ENCODE measurements around the gene HTT-AS. TPM values are rescaled to one million over a fixed set of nuclear protein-coding genes. Genes with fewer than 3 reads are reported as not detected.

Gene HTT-AS
- total and polyA plus RNA-seq, 2 of the 13 experiments (the other 11 are each of a cell fraction or from before 2014, with no cell fraction given) = not detected

DNA sequence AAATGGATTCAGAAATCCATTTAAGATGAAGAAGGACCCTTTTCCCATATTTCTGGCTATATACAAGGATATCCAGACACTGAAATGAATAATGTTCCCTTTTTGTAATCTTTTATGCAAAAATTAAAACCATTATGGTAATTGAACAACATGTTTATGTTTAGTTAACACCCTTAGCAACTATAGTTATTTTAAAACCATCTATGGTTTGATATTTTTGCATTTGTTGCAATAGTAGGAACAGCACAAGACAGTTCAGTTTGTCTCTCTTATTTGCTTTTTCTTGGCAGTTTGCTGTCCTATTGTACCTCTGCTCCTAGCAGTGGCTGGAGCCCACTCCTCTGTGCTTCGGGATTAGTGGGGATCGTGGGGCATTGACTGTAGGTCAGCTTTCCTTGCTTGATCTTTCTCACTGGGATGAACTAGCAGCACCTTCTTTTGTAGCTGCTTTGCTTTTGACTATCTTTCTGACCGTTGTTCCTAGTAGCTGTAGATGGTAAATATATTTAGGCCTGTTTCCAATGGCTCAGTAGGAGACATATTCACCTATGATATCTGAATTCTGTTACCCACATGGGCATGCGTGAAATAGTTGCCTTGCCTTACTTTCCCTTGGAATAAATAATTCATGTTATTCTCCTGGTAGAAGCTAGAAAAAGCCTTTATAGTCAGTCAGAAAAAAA lies 12.9 kb upstream of the HTT-AS start:
- Histone ChIP-seq H3K4me2 (ENCODE audit: low read depth, low read length) (no peak overlapping the region), H3K27ac (ENCODE audit: extremely low read length, insufficient read depth, low read length) (no peak overlapping the region), H4K20me1 (ENCODE audit: insufficient read depth, low read length) (peaks cover 3% of the 10 kb centered on the region; the same call in 1 of the 2 replicates), H3K4me1 (ENCODE audit: insufficient read depth, low read length) (peaks cover 23% of the 10 kb centered on the region), H3K9me3 (ENCODE audit: low read length) (no peaks in the 10 kb centered on the region), H2AFZ (ENCODE audit: low read length) (no peak overlapping the region), H3K9ac (ENCODE audit: insufficient read depth, low read depth, low read length) (no peak overlapping the region), H3K27me3 (ENCODE audit: control insufficient read depth in 1 of 2, insufficient read depth in 2 of 2, low read length in 2 of 2) (no peaks in the 10 kb centered on the region), H3K36me3 (replicated peaks in 1 of 2; ENCODE audit: control insufficient read depth in 1 of 2, insufficient read depth in 2 of 2, low read length in 2 of 2) (peaks cover 4 to 18% of the 10 kb centered on the region in 2 experiments; a peak in 4 of 5 replicates), H3K79me2 (ENCODE audit: insufficient read depth, low read length) (peaks cover 28% of the 10 kb centered on the region), H3K4me3 (replicated peaks in 1 of 3; ENCODE audit: insufficient read depth in 1 of 3, low read depth in 2 of 3, low read length in 3 of 3) (no peak overlapping the region)
- WGBS (ENCODE audit: low lambda C conversion rate) = 87% methylated on average over 4 of the region's 4 CpGs
- BruUV-seq (replicated peaks) = no TSS peak
- ChIA-PET POLR2A (no interaction called here), CTCF (ENCODE audit: low intra/inter-chr PET ratio, low total read pairs) (no interaction called here)
- DNase-seq (ENCODE audit: low spot score) = no peak
- no peak for FAIRE-seq
- intact Hi-C loops (cut with micrococcal nuclease; ENCODE audit: unreplicated experiment) (no loop called here), in situ Hi-C loops (cut with HindIII; ENCODE audit: extremely low pct_ligation_motif_present, low pct_unique_long_range_greater_than_20kb) (no loop called here)
- no peak for ATAC-seq
- TF ChIP-seq MXI1 (IDR thresholded peaks at IDR 0.05; ENCODE audit: borderline replicate concordance, low read depth, low read length) (no peak), ATF1 (CRISPR knock-in tag; IDR thresholded peaks at IDR 0.05) (no peak), GATA4 (IDR thresholded peaks at IDR 0.05; ENCODE audit: borderline replicate concordance, low read depth) (no peak), TBP (CRISPR knock-in tag; IDR thresholded peaks at IDR 0.05) (no peak), POLR2AphosphoS2 (IDR thresholded peaks at IDR 0.05; ENCODE audit: low read depth, low read length) (no peak), ZNF556 (CRISPR knock-in tag; IDR thresholded peaks at IDR 0.05; ENCODE audit: borderline replicate concordance) (no peak)
- TF ChIP-seq, protein P1, sequence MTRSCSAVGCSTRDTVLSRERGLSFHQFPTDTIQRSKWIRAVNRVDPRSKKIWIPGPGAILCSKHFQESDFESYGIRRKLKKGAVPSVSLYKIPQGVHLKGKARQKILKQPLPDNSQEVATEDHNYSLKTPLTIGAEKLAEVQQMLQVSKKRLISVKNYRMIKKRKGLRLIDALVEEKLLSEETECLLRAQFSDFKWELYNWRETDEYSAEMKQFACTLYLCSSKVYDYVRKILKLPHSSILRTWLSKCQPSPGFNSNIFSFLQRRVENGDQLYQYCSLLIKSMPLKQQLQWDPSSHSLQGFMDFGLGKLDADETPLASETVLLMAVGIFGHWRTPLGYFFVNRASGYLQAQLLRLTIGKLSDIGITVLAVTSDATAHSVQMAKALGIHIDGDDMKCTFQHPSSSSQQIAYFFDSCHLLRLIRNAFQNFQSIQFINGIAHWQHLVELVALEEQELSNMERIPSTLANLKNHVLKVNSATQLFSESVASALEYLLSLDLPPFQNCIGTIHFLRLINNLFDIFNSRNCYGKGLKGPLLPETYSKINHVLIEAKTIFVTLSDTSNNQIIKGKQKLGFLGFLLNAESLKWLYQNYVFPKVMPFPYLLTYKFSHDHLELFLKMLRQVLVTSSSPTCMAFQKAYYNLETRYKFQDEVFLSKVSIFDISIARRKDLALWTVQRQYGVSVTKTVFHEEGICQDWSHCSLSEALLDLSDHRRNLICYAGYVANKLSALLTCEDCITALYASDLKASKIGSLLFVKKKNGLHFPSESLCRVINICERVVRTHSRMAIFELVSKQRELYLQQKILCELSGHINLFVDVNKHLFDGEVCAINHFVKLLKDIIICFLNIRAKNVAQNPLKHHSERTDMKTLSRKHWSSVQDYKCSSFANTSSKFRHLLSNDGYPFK (CRISPR knock-in tag; IDR thresholded peaks at IDR 0.05; ENCODE audit: borderline replicate concordance) = no peak
- TF ChIP-seq, protein P2, sequence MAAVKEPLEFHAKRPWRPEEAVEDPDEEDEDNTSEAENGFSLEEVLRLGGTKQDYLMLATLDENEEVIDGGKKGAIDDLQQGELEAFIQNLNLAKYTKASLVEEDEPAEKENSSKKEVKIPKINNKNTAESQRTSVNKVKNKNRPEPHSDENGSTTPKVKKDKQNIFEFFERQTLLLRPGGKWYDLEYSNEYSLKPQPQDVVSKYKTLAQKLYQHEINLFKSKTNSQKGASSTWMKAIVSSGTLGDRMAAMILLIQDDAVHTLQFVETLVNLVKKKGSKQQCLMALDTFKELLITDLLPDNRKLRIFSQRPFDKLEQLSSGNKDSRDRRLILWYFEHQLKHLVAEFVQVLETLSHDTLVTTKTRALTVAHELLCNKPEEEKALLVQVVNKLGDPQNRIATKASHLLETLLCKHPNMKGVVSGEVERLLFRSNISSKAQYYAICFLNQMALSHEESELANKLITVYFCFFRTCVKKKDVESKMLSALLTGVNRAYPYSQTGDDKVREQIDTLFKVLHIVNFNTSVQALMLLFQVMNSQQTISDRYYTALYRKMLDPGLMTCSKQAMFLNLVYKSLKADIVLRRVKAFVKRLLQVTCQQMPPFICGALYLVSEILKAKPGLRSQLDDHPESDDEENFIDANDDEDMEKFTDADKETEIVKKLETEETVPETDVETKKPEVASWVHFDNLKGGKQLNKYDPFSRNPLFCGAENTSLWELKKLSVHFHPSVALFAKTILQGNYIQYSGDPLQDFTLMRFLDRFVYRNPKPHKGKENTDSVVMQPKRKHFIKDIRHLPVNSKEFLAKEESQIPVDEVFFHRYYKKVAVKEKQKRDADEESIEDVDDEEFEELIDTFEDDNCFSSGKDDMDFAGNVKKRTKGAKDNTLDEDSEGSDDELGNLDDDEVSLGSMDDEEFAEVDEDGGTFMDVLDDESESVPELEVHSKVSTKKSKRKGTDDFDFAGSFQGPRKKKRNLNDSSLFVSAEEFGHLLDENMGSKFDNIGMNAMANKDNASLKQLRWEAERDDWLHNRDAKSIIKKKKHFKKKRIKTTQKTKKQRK (IDR thresholded peaks at IDR 0.05; ENCODE audit: low read length) = no peak
